OCI-LY7 (cell line): ENCODE data around the gene RIC1.

ENCODE experiments used
- CTCF ChIP-seq: fragments of 200-600 bp; sonication (generic); conservative IDR thresholded peaks from 2 replicates; pipeline ENCODE4 v1.5.1; 2014; ENCODE audit warnings: mild to moderate bottlenecking, antibody characterized with exemption, low read length, moderate library complexity, mixed read lengths
- EZH2phosphoT487 ChIP-seq: fragments of 200-600 bp; sonication (generic); IDR thresholded peaks from 2 replicates; pipeline ENCODE4 v1.6.1; 2018; ENCODE audit warnings: low read depth, borderline replicate concordance, mild to moderate bottlenecking, mixed run types, antibody characterized with exemption, low read length, moderate library complexity, mixed read lengths

DNA sequence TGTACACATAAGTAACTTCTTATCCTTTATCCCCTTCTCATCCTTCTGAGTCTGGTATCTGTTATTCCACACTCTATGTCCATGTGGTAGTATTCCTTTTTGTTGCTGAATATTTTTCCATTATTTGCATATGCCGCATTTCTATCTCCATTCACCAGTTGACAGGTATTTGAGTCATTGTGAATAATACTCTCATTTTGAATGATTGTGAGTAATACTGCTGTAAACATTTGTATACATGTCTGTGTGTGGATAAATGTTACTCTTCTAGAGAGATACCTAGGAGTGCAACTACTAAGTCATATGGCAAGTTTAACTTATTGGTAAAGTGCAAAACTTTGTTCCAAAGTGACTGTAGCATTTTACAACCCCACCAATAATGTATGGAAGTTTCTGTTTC, 15.6 kb downstream of the RIC1 start:
- TF ChIP-seq CTCF, result no peak
- TF ChIP-seq EZH2phosphoT487, result no peak
